Mammary epithelial cell (primary cell): ENCODE results near the gene BRAF.

Source experiments
- CTCF ChIP-seq, 2 donors: IDR thresholded peaks in 1 of 2; conservative IDR thresholded peaks in 1 of 2; 2 replicates each; pipeline ENCODE4 v1.5.1; 2011 to 2012; ENCODE audit warnings: inconsistent platforms in 2 of 2, low read length in 2 of 2, mild to moderate bottlenecking in 2 of 2, control low read depth in 1 of 2, low read depth in 1 of 2; ENCODE audit not compliant: insufficient read depth in 1 of 2; ENCODE audit errors: extremely low read depth in 1 of 2
- EZH2 ChIP-seq: IDR thresholded peaks from 2 replicates; pipeline ENCODE4 v1.6.1; 2012; ENCODE audit warnings: low read length, inconsistent platforms, borderline replicate concordance

- TF ChIP-seq CTCF (conservative IDR thresholded peaks at IDR 0.05 in 1 of 2, IDR thresholded peaks at IDR 0.05 in 1 of 2; ENCODE audit: extremely low read depth in 1 of 2, insufficient read depth in 1 of 2, low read depth in 1 of 2, low read length in 2 of 2) (no peak), EZH2 (no peak)
Observed at GRCh38 chr7:140901941-140902302, 22.8 kb downstream of the BRAF start.
